GM20000 (cell line): ENCODE results near the gene RAP1GAP.

Experiments
- DNase-seq: peaks from one replicate; pipeline ENCODE4 v3.0.0; 2012; ENCODE audit warnings: low spot score
- TF ChIP-seq, protein P1 (sequence below): IDR thresholded peaks from 2 replicates; pipeline ENCODE4 v1.5.1; 2012; ENCODE audit warnings: mild to moderate bottlenecking, control low read depth; ENCODE audit errors: extremely low read depth, missing control alignments

Gene RAP1GAP

DNA sequence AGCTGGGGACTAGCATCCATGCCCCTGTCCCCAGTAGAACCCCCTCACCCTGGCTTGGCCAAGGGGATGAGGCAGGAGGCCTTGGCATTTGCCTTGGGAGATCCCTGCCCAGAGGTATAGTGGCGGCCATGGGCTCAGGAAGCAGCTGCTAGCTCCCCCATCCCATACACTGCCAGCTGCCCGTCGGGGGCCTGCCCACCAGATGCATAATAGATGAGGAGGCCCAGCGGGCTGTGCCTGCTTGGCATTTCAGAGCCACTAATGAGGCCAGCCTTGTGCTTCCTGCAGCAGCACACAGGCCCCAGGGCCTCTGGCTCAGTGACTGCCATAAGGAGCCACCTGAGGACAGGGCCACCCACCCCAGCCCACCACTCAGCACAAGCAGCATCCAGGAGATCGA, 23.6 kb downstream of the RAP1GAP start:
- TF ChIP-seq, protein P1, sequence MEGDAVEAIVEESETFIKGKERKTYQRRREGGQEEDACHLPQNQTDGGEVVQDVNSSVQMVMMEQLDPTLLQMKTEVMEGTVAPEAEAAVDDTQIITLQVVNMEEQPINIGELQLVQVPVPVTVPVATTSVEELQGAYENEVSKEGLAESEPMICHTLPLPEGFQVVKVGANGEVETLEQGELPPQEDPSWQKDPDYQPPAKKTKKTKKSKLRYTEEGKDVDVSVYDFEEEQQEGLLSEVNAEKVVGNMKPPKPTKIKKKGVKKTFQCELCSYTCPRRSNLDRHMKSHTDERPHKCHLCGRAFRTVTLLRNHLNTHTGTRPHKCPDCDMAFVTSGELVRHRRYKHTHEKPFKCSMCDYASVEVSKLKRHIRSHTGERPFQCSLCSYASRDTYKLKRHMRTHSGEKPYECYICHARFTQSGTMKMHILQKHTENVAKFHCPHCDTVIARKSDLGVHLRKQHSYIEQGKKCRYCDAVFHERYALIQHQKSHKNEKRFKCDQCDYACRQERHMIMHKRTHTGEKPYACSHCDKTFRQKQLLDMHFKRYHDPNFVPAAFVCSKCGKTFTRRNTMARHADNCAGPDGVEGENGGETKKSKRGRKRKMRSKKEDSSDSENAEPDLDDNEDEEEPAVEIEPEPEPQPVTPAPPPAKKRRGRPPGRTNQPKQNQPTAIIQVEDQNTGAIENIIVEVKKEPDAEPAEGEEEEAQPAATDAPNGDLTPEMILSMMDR = no peak
- no peak for DNase-seq

GRCh38 chr1:21644906-21645305, 24.3 kb downstream of the RAP1GAP start:
- DNase-seq = no peak
- TF ChIP-seq, protein P1 = no peak

DNA sequence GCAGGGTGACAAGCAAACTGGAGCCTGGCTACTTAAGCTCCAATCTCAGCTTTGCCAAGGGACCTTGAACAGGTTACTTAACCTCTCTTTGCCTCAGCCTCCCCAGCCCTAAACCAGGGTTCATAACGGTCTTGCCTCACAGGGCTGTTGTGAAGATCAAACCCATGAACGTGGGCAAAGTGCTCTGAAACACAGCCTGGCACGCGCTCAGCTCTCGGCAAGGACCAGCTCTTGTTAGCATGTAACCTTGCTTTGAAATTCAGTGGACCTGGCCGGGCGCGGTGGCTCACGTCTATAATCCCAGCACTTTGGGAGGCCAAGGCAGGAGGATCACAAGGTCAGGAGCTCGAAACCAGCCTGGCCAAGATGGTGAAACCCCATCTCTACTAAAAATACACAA, 24.8 kb downstream of the RAP1GAP start:
- TF ChIP-seq, protein P1 = no peak
- no peak for DNase-seq

DNA sequence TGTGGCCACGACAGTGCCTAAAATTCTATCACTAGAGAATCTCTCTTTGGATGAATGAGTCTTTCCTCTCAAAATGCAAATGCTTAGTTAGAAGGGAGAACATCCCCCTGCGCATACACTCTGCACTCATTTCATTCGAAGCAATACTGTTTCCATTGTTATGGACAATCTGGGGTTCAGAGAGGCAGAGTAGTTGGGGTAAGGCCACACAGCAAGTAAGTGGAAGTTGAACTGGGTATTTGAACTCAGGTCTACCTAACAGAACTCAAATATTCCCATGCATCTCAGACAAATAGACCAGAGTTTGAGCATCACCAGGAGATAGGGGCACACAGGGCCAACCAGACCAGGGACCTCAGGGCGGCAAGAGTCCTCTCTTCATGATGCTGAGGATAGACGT, 25.5 kb downstream of the RAP1GAP start:
- no peak for DNase-seq
- TF ChIP-seq, protein P1 = no peak

DNA sequence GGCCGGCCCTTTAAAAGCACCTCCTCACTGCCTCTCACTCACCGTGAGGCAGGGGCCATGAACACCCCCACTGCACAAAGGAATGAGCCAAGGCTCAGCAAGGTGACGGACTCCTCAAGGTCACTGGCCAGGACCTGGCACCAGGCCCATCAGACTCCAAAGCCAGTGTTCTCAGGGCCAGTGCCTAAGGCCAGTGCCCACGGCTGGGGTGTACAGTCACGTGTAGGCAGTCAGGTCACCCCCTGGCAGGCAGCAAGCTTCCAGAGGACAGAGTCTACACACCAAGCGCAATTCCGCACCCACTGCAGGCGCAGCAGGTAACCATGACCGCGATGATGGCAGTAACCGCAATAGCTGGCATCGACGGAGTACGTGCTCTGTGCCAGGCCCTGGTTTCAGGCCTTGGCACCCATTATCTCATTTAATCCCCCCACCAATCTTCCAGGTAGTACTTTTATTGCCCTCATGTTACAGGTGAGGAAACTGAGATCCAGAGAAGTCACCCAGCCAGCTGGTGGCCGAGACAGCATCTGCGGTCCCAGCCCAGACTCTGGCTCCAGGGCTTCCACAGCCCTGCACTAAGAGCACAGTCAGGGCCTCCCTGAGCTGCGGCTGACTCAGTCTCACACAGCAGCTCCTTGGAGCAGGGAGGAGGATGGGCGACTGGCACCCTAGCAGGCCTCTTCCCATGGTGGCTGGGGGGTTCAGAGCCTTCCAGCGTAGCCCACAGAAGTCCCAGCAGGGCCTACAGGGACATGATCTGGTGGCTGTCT, 27.0 kb downstream of the RAP1GAP start:
- no peak for DNase-seq
- TF ChIP-seq, protein P1 = no peak

DNA sequence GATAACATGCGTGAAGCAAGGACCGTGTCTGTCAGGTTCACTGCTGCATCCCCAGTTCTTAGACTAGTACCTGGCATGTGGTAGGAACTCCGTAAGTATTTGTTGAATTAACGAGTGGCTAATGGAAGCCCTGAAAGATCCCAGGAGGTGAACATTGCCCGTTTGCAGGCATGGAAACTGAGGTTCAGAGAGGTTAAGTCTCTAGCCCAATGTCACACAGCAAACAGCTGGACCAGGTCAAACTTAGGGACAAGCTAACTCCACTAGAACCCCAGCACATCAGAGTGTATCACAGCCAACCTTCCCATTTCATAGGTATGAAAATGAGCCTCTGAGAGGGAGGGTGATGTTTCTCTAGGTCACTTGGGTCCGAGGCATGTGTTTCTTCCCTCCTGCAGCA, 27.6 kb downstream of the RAP1GAP start:
- no peak for DNase-seq
- TF ChIP-seq, protein P1 = no peak

DNA sequence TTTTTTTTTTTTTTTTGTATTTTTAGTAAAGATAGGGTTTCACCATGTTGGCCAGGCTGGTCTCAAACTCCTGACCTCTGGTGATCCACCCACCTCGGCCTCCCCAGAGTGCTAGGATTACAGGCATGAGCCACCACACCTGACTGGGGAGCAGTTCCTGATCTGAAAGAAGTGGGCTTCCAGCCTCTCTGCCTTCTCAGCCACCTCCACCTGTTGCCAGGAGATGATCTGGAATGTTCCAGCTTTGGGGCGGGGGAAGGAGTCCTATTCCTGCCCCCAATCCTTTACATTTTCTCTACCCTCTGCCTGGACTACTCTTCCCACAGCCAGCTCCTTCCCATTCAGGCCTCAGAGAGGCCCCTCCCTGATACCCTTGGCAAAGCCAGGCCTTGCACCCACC, 28.1 kb downstream of the RAP1GAP start:
- DNase-seq = no peak
- TF ChIP-seq, protein P1 = no peak
